GM04503 (cell line): ENCODE data around the gene ZBTB25.
"Not testable (repeated sequence)": the region's sequence is repeated elsewhere in the genome, so short reads cannot be mapped to it uniquely, and the experiment has no call there.

Source experiments
- DNase-seq: peaks from one replicate; pipeline ENCODE4 v3.0.0-alpha.2; 2012; ENCODE audit warnings: low read depth

Gene ZBTB25

GRCh38 chr14:64503434-64504309 is at the start of gene ZBTB25:
Gene ZBTB25, minus strand, starts transcription at chr14:64503838. Its CDS starts 13,305 bp downstream, at chr14:64490533.
- DNase-seq = peak; percentile 65

GRCh38 chr14:64550621-64551333 is 47.1 kb upstream of the ZBTB25 start:
- no peak for DNase-seq

- DNase-seq = no peak
These were observed 46.4 kb upstream of the ZBTB25 start, which contains the start of gene PPP1R36 for GRCh38 chr14:64549791-64550620. Gene PPP1R36, plus strand, starts transcription at chr14:64549961. Its CDS starts 37 bp downstream, at chr14:64549998.

- DNase-seq = no peak
These were observed 45.4 kb upstream of the ZBTB25 start for GRCh38 chr14:64549016-64549415.

GRCh38 chr14:64544607-64545312 is 41.1 kb upstream of the ZBTB25 start:
- DNase-seq = no peak

- no peak for DNase-seq
These were observed 39.2 kb upstream of the ZBTB25 start for GRCh38 chr14:64542836-64543201.

GRCh38 chr14:64541972-64542835 is 38.6 kb upstream of the ZBTB25 start:
- no peak for DNase-seq

- DNase-seq = no peak
These were observed 37.8 kb upstream of the ZBTB25 start for GRCh38 chr14:64541261-64541971.

- peak; percentile 96 for DNase-seq
These were observed 36.9 kb upstream of the ZBTB25 start, which contains the start of gene HSPA2 for GRCh38 chr14:64540208-64541202. Gene HSPA2, plus strand, starts transcription at chr14:64540741. Its CDS starts 109 bp downstream, at chr14:64540850.

GRCh38 chr14:64536488-64537245 is 33.0 kb upstream of the ZBTB25 start:
- DNase-seq = peak; percentile 70

- DNase-seq = no peak
These were observed 27.9 kb upstream of the ZBTB25 start for GRCh38 chr14:64531567-64531966.

GRCh38 chr14:64525354-64525753 is 21.7 kb upstream of the ZBTB25 start:
- no peak for DNase-seq

GRCh38 chr14:64522591-64523355 is 19.1 kb upstream of the ZBTB25 start:
- DNase-seq = no peak

- no peak for DNase-seq
These were observed 17.1 kb upstream of the ZBTB25 start for GRCh38 chr14:64520699-64521098.

GRCh38 chr14:64518229-64518628 is 14.6 kb upstream of the ZBTB25 start:
- no peak for DNase-seq

- not testable (repeated sequence) for DNase-seq
These were observed 14.0 kb upstream of the ZBTB25 start for GRCh38 chr14:64517667-64518066.

- DNase-seq = no peak
These were observed 13.3 kb upstream of the ZBTB25 start for GRCh38 chr14:64516969-64517368.
